KMS-11 (cell line): ENCODE measurements around the gene NEDD9.

Source experiments
- H2AFZ ChIP-seq: fragments of 200-600 bp; sonication (generic); 2 replicates; pipeline ENCODE4 v1.6.1; 2016; ENCODE audit warnings: antibody characterized with exemption, mixed run types, low read depth
- H3K27ac ChIP-seq: fragments of 200-600 bp; sonication (generic); 2 replicates; pipeline ENCODE4 v1.6.1; 2016; ENCODE audit warnings: mild to moderate bottlenecking, mixed run types
- H3K27me3 ChIP-seq: fragments of 200-600 bp; sonication (generic); 2 replicates; pipeline ENCODE4 v1.6.1; 2017; ENCODE audit warnings: mild to moderate bottlenecking, low read depth, mixed run types, moderate library complexity; ENCODE audit not compliant: insufficient read depth
- H3K36me3 ChIP-seq: fragments of 200-600 bp; sonication (generic); 2 replicates; pipeline ENCODE4 v1.6.1; 2017; ENCODE audit warnings: mild to moderate bottlenecking, mixed run types; ENCODE audit not compliant: insufficient read depth
- H3K4me1 ChIP-seq: fragments of 200-600 bp; sonication (generic); 2 replicates; pipeline ENCODE4 v1.6.1; 2016; ENCODE audit warnings: mild to moderate bottlenecking, low read depth, mixed run types; ENCODE audit not compliant: poor library complexity, severe bottlenecking
- H3K4me2 ChIP-seq: fragments of 200-600 bp; sonication (generic); 2 replicates; pipeline ENCODE4 v1.7.0; 2016; ENCODE audit warnings: mild to moderate bottlenecking, mixed run types
- H3K4me3 ChIP-seq: fragments of 200-600 bp; sonication (generic); IDR thresholded peaks from 2 replicates; pipeline ENCODE4 v1.6.1; 2017; ENCODE audit warnings: low read depth, low read length, mixed read lengths; ENCODE audit not compliant: insufficient read depth
- H3K79me2 ChIP-seq: fragments of 200-600 bp; sonication (generic); 2 replicates; pipeline ENCODE4 v1.6.1; 2016; ENCODE audit warnings: low read depth, mixed run types; ENCODE audit not compliant: insufficient read depth
- H3K9ac ChIP-seq: fragments of 200-600 bp; sonication (generic); 2 replicates; pipeline ENCODE4 v1.6.1; 2016; ENCODE audit warnings: mild to moderate bottlenecking, mixed run types
- H4K20me1 ChIP-seq: fragments of 200-600 bp; sonication (generic); 2 replicates; pipeline ENCODE4 v1.6.1; 2016; ENCODE audit warnings: mild to moderate bottlenecking, mixed run types; ENCODE audit not compliant: insufficient read depth
- TF ChIP-seq, protein P1 (sequence below): fragments of 200-600 bp; sonication (generic); conservative IDR thresholded peaks from 2 replicates; pipeline ENCODE4 v1.6.1; 2017; ENCODE audit warnings: low read depth, mild to moderate bottlenecking, antibody characterized with exemption, low read length, moderate library complexity, mixed read lengths

Gene NEDD9

DNA sequence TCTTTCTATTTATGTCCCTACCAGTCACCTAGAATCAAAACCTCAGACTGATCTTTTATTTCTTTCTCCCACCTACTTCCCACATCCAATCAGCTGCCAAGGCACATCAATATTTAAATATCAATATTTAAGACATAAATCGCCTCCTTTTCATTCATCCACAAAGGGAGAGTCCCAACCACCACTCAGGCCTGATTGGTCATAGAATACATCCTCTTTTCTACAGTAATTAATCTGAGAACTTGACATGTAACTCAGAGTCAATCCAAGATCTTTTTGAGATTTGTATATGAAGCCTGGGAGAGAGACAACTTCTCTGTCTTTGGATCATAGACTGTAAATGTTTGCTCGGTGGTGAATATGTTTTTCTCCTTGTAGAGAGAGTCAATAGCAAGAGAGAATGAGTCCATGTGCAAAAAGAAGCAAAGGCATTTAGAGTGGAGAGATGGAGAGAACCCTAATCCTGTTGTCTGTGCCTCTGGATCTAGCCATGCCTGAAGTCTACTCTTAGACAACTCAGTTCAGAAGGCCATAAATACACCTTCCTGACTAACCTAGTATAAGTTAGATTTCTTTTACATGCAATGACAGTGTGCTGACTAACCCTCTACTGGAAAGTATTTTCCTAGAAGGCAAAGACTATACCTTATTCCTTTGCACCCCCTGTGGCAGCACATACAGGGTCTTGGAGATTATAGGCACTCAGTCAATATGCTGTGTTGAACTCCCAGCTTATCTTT, 12.1 kb upstream of the NEDD9 start:
- Histone ChIP-seq H3K4me3 (no peak overlapping the region), H3K36me3 (no peaks in the 10 kb centered on the region), H3K9ac (no peak overlapping the region), H3K27me3 (no peaks in the 10 kb centered on the region), H2AFZ (no peak overlapping the region), H4K20me1 (no peaks in the 10 kb centered on the region), H3K4me2 (no peak overlapping the region), H3K27ac (no peak overlapping the region), H3K4me1 (no peaks in the 10 kb centered on the region), H3K79me2 (no peaks in the 10 kb centered on the region)
- TF ChIP-seq, protein P1, sequence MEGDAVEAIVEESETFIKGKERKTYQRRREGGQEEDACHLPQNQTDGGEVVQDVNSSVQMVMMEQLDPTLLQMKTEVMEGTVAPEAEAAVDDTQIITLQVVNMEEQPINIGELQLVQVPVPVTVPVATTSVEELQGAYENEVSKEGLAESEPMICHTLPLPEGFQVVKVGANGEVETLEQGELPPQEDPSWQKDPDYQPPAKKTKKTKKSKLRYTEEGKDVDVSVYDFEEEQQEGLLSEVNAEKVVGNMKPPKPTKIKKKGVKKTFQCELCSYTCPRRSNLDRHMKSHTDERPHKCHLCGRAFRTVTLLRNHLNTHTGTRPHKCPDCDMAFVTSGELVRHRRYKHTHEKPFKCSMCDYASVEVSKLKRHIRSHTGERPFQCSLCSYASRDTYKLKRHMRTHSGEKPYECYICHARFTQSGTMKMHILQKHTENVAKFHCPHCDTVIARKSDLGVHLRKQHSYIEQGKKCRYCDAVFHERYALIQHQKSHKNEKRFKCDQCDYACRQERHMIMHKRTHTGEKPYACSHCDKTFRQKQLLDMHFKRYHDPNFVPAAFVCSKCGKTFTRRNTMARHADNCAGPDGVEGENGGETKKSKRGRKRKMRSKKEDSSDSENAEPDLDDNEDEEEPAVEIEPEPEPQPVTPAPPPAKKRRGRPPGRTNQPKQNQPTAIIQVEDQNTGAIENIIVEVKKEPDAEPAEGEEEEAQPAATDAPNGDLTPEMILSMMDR = no peak

DNA sequence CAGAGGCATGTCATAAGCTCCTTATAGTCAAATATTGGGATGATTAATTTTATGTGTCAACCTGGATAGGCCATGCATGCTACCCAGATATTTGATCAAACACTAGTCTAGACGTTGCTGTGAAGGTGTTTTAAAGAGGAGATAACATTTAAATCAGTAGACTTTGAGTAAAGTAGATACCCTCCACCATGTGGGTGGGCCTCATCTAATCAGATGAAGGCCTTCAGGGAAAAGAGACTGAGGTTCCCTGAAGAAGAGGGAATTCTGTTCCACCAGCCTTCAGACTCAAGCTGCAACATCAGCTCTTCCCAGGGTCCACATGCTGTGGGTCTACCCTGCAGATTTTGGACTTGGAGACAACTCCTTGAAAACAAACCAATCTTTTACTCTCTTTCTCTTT, 11.4 kb upstream of the NEDD9 start:
- H4K20me1 ChIP-seq = no peaks in the 10 kb centered on the region
- no peak overlapping the region for H3K4me2 ChIP-seq
- H3K4me1 ChIP-seq = no peaks in the 10 kb centered on the region
- no peak overlapping the region for H3K27ac ChIP-seq
- TF ChIP-seq, protein P1 = no peak
- H3K4me3 ChIP-seq = no peak overlapping the region
- no peaks in the 10 kb centered on the region for H3K36me3 ChIP-seq
- no peaks in the 10 kb centered on the region for H3K27me3 ChIP-seq
- no peak overlapping the region for H2AFZ ChIP-seq
- H3K9ac ChIP-seq = no peak overlapping the region
- no peaks in the 10 kb centered on the region for H3K79me2 ChIP-seq

DNA sequence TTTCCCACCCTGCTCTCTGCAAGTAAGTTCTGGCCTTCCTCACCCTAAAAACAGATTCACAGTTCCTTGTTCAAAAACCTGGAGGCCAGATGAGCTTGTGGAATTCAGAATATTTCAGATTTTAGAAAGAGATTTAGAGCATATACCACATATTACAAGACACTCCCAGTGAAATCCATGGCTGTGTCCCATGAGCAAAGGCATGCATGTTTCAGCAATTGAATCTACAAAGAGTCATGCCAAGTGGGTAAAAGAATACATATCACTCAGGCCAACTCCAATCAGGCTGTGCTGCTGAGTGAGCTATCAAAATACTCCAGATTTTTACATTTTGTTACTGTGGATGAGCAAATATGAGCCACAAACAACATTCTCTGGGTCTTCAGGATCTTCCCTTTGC, 10.2 kb upstream of the NEDD9 start:
- Histone ChIP-seq H2AFZ (no peak overlapping the region), H3K9ac (no peak overlapping the region), H3K4me2 (no peak overlapping the region), H3K27me3 (no peaks in the 10 kb centered on the region), H4K20me1 (no peaks in the 10 kb centered on the region), H3K79me2 (no peaks in the 10 kb centered on the region), H3K27ac (no peak overlapping the region), H3K4me3 (no peak overlapping the region), H3K36me3 (no peaks in the 10 kb centered on the region), H3K4me1 (no peaks in the 10 kb centered on the region)
- TF ChIP-seq, protein P1 = no peak

DNA sequence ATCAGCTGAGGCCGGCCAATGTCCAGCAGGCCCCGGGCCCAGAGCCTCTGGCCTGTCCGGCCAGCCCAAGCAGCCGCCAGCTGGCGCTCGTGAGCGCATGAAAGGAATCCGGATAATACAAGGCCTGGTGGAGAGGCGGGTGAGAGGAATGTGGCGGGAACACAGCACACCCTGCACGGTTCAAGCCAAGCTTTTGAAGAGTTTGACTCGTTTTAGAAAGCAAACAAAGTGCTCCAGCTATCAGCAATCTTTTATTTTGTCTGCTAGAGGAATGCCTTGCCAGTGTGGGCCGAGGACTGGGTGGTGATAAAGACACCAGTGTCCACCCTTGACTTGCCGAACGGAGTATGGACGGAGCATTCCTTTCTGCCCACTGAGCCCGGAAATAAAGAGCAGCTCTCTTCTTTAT, 9.3 kb upstream of the NEDD9 start:
- no peaks in the 10 kb centered on the region for H3K27me3 ChIP-seq
- H3K4me2 ChIP-seq = no peak overlapping the region
- no peak overlapping the region for H3K9ac ChIP-seq
- TF ChIP-seq, protein P1 = no peak
- H3K27ac ChIP-seq = no peak overlapping the region
- no peaks in the 10 kb centered on the region for H4K20me1 ChIP-seq
- no peaks in the 10 kb centered on the region for H3K4me1 ChIP-seq
- H3K79me2 ChIP-seq = no peaks in the 10 kb centered on the region
- no peaks in the 10 kb centered on the region for H3K36me3 ChIP-seq
- H2AFZ ChIP-seq = no peak overlapping the region
- no peak overlapping the region for H3K4me3 ChIP-seq
